IPS DF 6.9 (cell line): Measurements from ENCODE around the gene WDR86.

ENCODE experiments used
- DNase-seq: peaks from one replicate; pipeline ENCODE4 v3.0.0-alpha.2; 2013; ENCODE audit warnings: low read depth, low spot score
- H3K27ac ChIP-seq: one replicate; pipeline ENCODE4 v1.5.1; 2013; ENCODE audit warnings: low read length, control low read depth
- H3K27me3 ChIP-seq: 2 replicates; pipeline ENCODE4 v1.6.1; 2013; ENCODE audit warnings: mild to moderate bottlenecking, low read length; ENCODE audit not compliant: control insufficient read depth, insufficient read depth
- H3K36me3 ChIP-seq: 2 replicates; pipeline ENCODE4 v1.6.1; 2013; ENCODE audit warnings: low read length; ENCODE audit not compliant: control insufficient read depth, insufficient read depth
- H3K4me1 ChIP-seq: 2 replicates; pipeline ENCODE4 v1.6.1; 2013; ENCODE audit warnings: low read length; ENCODE audit not compliant: control insufficient read depth, insufficient read depth
- H3K4me3 ChIP-seq: 2 replicates; pipeline ENCODE4 v1.5.1; 2013; ENCODE audit warnings: mild to moderate bottlenecking, low read length
- H3K9me3 ChIP-seq: 2 replicates; pipeline ENCODE4 v1.6.1; 2013; ENCODE audit warnings: low read length, inconsistent platforms; ENCODE audit not compliant: control insufficient read depth, insufficient read depth
- WGBS: extraction: QIAGEN DNeasy Blood & Tissue Kit; methylation state at CpG from one replicate; pipeline ENCODE4 v1.1.7; 2013; ENCODE audit warnings: mixed read lengths, missing lambda C conversion rate; ENCODE audit not compliant: insufficient read length, insufficient coverage; 5-methylcytosine and 5-hydroxymethylcytosine counted together

Gene WDR86

GRCh38 chr7:151389768-151390597 is 19.9 kb downstream of the WDR86 start:
- no peak overlapping the region for H3K27ac ChIP-seq
- H3K4me3 ChIP-seq, result no peak overlapping the region
- no CpG with 5 or more reads among the region's 24 CpGs for WGBS
- no peaks in the 10 kb centered on the region; the same call in 1 of the 2 replicates for H3K36me3 ChIP-seq
- 0 out of 2 replicates have a peak, but pooled peaks cover under 1% of the 10 kb centered on the region for H3K4me1 ChIP-seq
- no peak for DNase-seq
- H3K9me3 ChIP-seq, result no peaks in the 10 kb centered on the region
- no peaks in the 10 kb centered on the region for H3K27me3 ChIP-seq

- Histone ChIP-seq H3K4me3 (no peak overlapping the region), H3K27ac (no peak overlapping the region), H3K9me3 (no peaks in the 10 kb centered on the region), H3K4me1 (no peaks in the 10 kb centered on the region), H3K27me3 (no peaks in the 10 kb centered on the region), H3K36me3 (no peaks in the 10 kb centered on the region; the same call in 1 of the 2 replicates)
- WGBS, result no CpG with 5 or more reads among the region's 21 CpGs
- no peak for DNase-seq
These were observed 20.6 kb downstream of the WDR86 start for GRCh38 chr7:151389096-151389767.

GRCh38 chr7:151388430-151388829 is 21.4 kb downstream of the WDR86 start:
- H3K27me3 ChIP-seq, result no peaks in the 10 kb centered on the region
- H3K4me1 ChIP-seq, result no peaks in the 10 kb centered on the region
- no peak for DNase-seq
- no peaks in the 10 kb centered on the region for H3K9me3 ChIP-seq
- H3K27ac ChIP-seq, result no peak overlapping the region
- no peak overlapping the region for H3K4me3 ChIP-seq
- no CpG with 5 or more reads among the region's 10 CpGs for WGBS
- H3K36me3 ChIP-seq, result no peaks in the 10 kb centered on the region; the same call in 1 of the 2 replicates

- no peak overlapping the region for H3K27ac ChIP-seq
- H3K4me1 ChIP-seq, result no peaks in the 10 kb centered on the region
- WGBS, result no CpG with 5 or more reads among the region's 8 CpGs
- no peaks in the 10 kb centered on the region for H3K27me3 ChIP-seq
- H3K4me3 ChIP-seq, result no peak overlapping the region
- no peaks in the 10 kb centered on the region; the same call in 1 of the 2 replicates for H3K36me3 ChIP-seq
- H3K9me3 ChIP-seq, result no peaks in the 10 kb centered on the region
- no peak for DNase-seq
These were observed 21.9 kb downstream of the WDR86 start for GRCh38 chr7:151388007-151388297.

GRCh38 chr7:151387161-151388006 is 22.5 kb downstream of the WDR86 start:
- no peak overlapping the region for H3K27ac ChIP-seq
- no peak for DNase-seq
- no peaks in the 10 kb centered on the region for H3K4me1 ChIP-seq
- H3K4me3 ChIP-seq, result no peak overlapping the region
- H3K9me3 ChIP-seq, result no peaks in the 10 kb centered on the region
- peaks cover 3% of the 10 kb centered on the region; the same call in 1 of the 2 replicates for H3K27me3 ChIP-seq
- WGBS, result no CpG with 5 or more reads among the region's 24 CpGs
- no peaks in the 10 kb centered on the region; the same call in 1 of the 2 replicates for H3K36me3 ChIP-seq

GRCh38 chr7:151386301-151387160 is 23.3 kb downstream of the WDR86 start:
- no peak overlapping the region for H3K27ac ChIP-seq
- H3K4me3 ChIP-seq, result no peak overlapping the region
- H3K4me1 ChIP-seq, result no peaks in the 10 kb centered on the region
- no peak for DNase-seq
- WGBS, result no CpG with 5 or more reads among the region's 16 CpGs
- no peaks in the 10 kb centered on the region for H3K9me3 ChIP-seq
- peaks cover 5% of the 10 kb centered on the region; the same call in 1 of the 2 replicates for H3K27me3 ChIP-seq
- H3K36me3 ChIP-seq, result no peaks in the 10 kb centered on the region; the same call in 1 of the 2 replicates

GRCh38 chr7:151385626-151386300 is 24.1 kb downstream of the WDR86 start:
- Histone ChIP-seq H3K36me3 (no peaks in the 10 kb centered on the region; the same call in 1 of the 2 replicates), H3K9me3 (no peaks in the 10 kb centered on the region), H3K4me1 (peaks cover 1% of the 10 kb centered on the region; the same call in 1 of the 2 replicates), H3K4me3 (no peak overlapping the region), H3K27me3 (peaks cover 5% of the 10 kb centered on the region; the same call in 1 of the 2 replicates), H3K27ac (no peak overlapping the region)
- WGBS, result no CpG with 5 or more reads among the region's 26 CpGs
- no peak for DNase-seq

- no CpG with 5 or more reads among the region's 26 CpGs for WGBS
- no peak for DNase-seq
- H3K36me3 ChIP-seq, result no peaks in the 10 kb centered on the region; the same call in 1 of the 2 replicates
- no peaks in the 10 kb centered on the region for H3K9me3 ChIP-seq
- no peak overlapping the region for H3K27ac ChIP-seq
- H3K4me1 ChIP-seq, result peaks cover 2% of the 10 kb centered on the region; the same call in 1 of the 2 replicates
- peaks cover 5% of the 10 kb centered on the region; the same call in 1 of the 2 replicates for H3K27me3 ChIP-seq
- no peak overlapping the region for H3K4me3 ChIP-seq
These were observed 24.8 kb downstream of the WDR86 start for GRCh38 chr7:151384776-151385625.

GRCh38 chr7:151384352-151384697 is 25.5 kb downstream of the WDR86 start:
- Histone ChIP-seq H3K27ac (no peak overlapping the region), H3K4me1 (peaks cover 2% of the 10 kb centered on the region; the same call in 1 of the 2 replicates), H3K36me3 (no peaks in the 10 kb centered on the region), H3K4me3 (no peak overlapping the region), H3K27me3 (peaks cover 5% of the 10 kb centered on the region; the same call in 1 of the 2 replicates), H3K9me3 (no peaks in the 10 kb centered on the region)
- no peak for DNase-seq
- WGBS, result no CpG with 5 or more reads among the region's 6 CpGs
